ENCODE data around the gene AKAP6. TPM values are rescaled to one million over a fixed set of nuclear protein-coding genes. Genes with fewer than 3 reads are reported as not detected.

AKAP6 gene
- total RNA-seq, 1 experiment from 2014 or later = 2.3 TPM

GRCh38 chr14:32427726-32428528 lies 98.8 kb downstream of the AKAP6 start:
- ChIA-PET POLR2A (interaction anchor here (1.0 to 1.1 kb wide), 4 partner anchors 10 to 45 kb away, joined by 3 to 7 read pairs (median 4); no protein-coding TSS in a partner anchor), CTCF (interaction anchor here (0.6 to 1.2 kb wide), 3 partner anchors 10 to 133 kb away, joined by 3 read pairs; no protein-coding TSS in a partner anchor)
- H3K9me3 Mint-ChIP-seq (ENCODE audit: unreplicated experiment) = no peaks in the 10 kb centered on the region
- intact Hi-C loops (cut with micrococcal nuclease) = no loop called here
- no peaks in the 10 kb centered on the region for H3K36me3 Mint-ChIP-seq (ENCODE audit: insufficient read depth, unreplicated experiment)
- H3K4me1 Mint-ChIP-seq (ENCODE audit: insufficient read depth, unreplicated experiment) = no peaks in the 10 kb centered on the region
- no peak overlapping the region for H3K27ac Mint-ChIP-seq (ENCODE audit: low read depth, unreplicated experiment)
- TF ChIP-seq CTCF (IDR thresholded peaks at IDR 0.05; ENCODE audit: unreplicated experiment) = no peak
- H3K4me3 Mint-ChIP-seq (ENCODE audit: unreplicated experiment) = no peak overlapping the region
- no peak for DNase-seq (ENCODE audit: unreplicated experiment)
- BruUV-seq (replicated peaks) = no TSS peak
- H3K27me3 Mint-ChIP-seq (ENCODE audit: insufficient read depth, unreplicated experiment) = no peaks in the 10 kb centered on the region

- TF ChIP-seq CTCF (IDR thresholded peaks at IDR 0.05; ENCODE audit: unreplicated experiment) = no peak
- intact Hi-C loops (cut with micrococcal nuclease) = no loop called here
- no peaks in the 10 kb centered on the region for H3K4me1 Mint-ChIP-seq (ENCODE audit: insufficient read depth, unreplicated experiment)
- BruUV-seq (replicated peaks) = no TSS peak
- POLR2A ChIA-PET = interaction anchor here (1.0 to 1.1 kb wide), 3 partner anchors 9 to 44 kb away, joined by 3 to 7 read pairs (median 3); no protein-coding TSS in a partner anchor
- no peaks in the 10 kb centered on the region for H3K36me3 Mint-ChIP-seq (ENCODE audit: insufficient read depth, unreplicated experiment)
- CTCF ChIA-PET = interaction anchor here (0.6 to 1.2 kb wide), 2 partner anchors 85 kb away, joined by 3 to 4 read pairs; no protein-coding TSS in a partner anchor
- no peaks in the 10 kb centered on the region for H3K9me3 Mint-ChIP-seq (ENCODE audit: unreplicated experiment)
- H3K27ac Mint-ChIP-seq (ENCODE audit: low read depth, unreplicated experiment) = no peak overlapping the region
- DNase-seq (ENCODE audit: unreplicated experiment) = no peak
- H3K27me3 Mint-ChIP-seq (ENCODE audit: insufficient read depth, unreplicated experiment) = no peaks in the 10 kb centered on the region
- no peak overlapping the region for H3K4me3 Mint-ChIP-seq (ENCODE audit: unreplicated experiment)
These were observed 99.8 kb downstream of the AKAP6 start for GRCh38 chr14:32428875-32429274.

- TF ChIP-seq CTCF (IDR thresholded peaks at IDR 0.05; ENCODE audit: unreplicated experiment) = no peak
- Mint-ChIP-seq H3K9me3 (ENCODE audit: unreplicated experiment) (no peaks in the 10 kb centered on the region), H3K36me3 (ENCODE audit: insufficient read depth, unreplicated experiment) (no peaks in the 10 kb centered on the region), H3K4me3 (ENCODE audit: unreplicated experiment) (no peak overlapping the region), H3K4me1 (ENCODE audit: insufficient read depth, unreplicated experiment) (no peaks in the 10 kb centered on the region), H3K27me3 (ENCODE audit: insufficient read depth, unreplicated experiment) (no peaks in the 10 kb centered on the region), H3K27ac (ENCODE audit: low read depth, unreplicated experiment) (no peak overlapping the region)
- POLR2A ChIA-PET = no interaction called here
- CTCF ChIA-PET = no interaction called here
- intact Hi-C loops (cut with micrococcal nuclease) = no loop called here
- no peak for DNase-seq (ENCODE audit: unreplicated experiment)
- no TSS peak for BruUV-seq (replicated peaks)
These were observed 101.2 kb downstream of the AKAP6 start for GRCh38 chr14:32430326-32430725.

- no peaks in the 10 kb centered on the region for H3K27me3 Mint-ChIP-seq (ENCODE audit: insufficient read depth, unreplicated experiment)
These were observed 103.9 kb downstream of the AKAP6 start for GRCh38 chr14:32432813-32433538.

More at GRCh38 chr14:32432813-32433538, 103.9 kb downstream of the AKAP6 start:
- Mint-ChIP-seq H3K27ac (ENCODE audit: low read depth, unreplicated experiment) (no peak overlapping the region), H3K4me1 (ENCODE audit: insufficient read depth, unreplicated experiment) (no peaks in the 10 kb centered on the region), H3K36me3 (ENCODE audit: insufficient read depth, unreplicated experiment) (no peaks in the 10 kb centered on the region), H3K4me3 (ENCODE audit: unreplicated experiment) (no peak overlapping the region), H3K9me3 (ENCODE audit: unreplicated experiment) (no peaks in the 10 kb centered on the region)
- TF ChIP-seq CTCF (IDR thresholded peaks at IDR 0.05; ENCODE audit: unreplicated experiment) = no peak
- no TSS peak for BruUV-seq (replicated peaks)
- ChIA-PET POLR2A (interaction anchor here (0.9 to 1.5 kb wide), 2 partner anchors 12 to 14 kb away, joined by 3 to 4 read pairs; no protein-coding TSS in a partner anchor), CTCF (interaction anchor here (0.7 kb wide), 1 partner anchor 1045 kb away, joined by 4 read pairs; no protein-coding TSS in a partner anchor)
- intact Hi-C loops (cut with micrococcal nuclease) = no loop called here
- DNase-seq (ENCODE audit: unreplicated experiment) = no peak
